Testis (tissue), 3 donors: ENCODE measurements around the gene GRIA3. TPM values are rescaled to one million over a fixed set of nuclear protein-coding genes. Genes with fewer than 3 reads are reported as not detected.

Experiments
- DNase-seq: peaks from one replicate; pipeline ENCODE4 v3.0.0-alpha.2; 2019
- H3K27ac ChIP-seq, 2 donors: fragments of 200-600 bp; sonication (generic); one replicate each; pipeline ENCODE4 v1.5.1; 2019
- H3K27me3 ChIP-seq: fragments of 200-600 bp; sonication (generic); one replicate; pipeline ENCODE4 v1.5.1; 2019
- H3K36me3 ChIP-seq: fragments of 200-600 bp; sonication (generic); one replicate; pipeline ENCODE4 v1.5.1; 2017; ENCODE audit warnings: low read depth; ENCODE audit errors: missing control alignments
- H3K4me1 ChIP-seq: fragments of 200-600 bp; sonication (generic); one replicate; pipeline ENCODE4 v1.5.1; 2019
- H3K4me3 ChIP-seq, 2 donors: fragments of 200-600 bp; sonication (generic); one replicate each; pipeline ENCODE4 v1.5.1; 2017 to 2019
- H3K9me3 ChIP-seq: fragments of 200-600 bp; sonication (generic); one replicate; pipeline ENCODE4 v1.5.1; 2017
- CTCF ChIP-seq, 3 experiments: fragments of 450-650 bp in 2 of 3; fragments of 200-600 bp in 1 of 3; sonication (generic) in 1 of 3; IDR thresholded peaks; one replicate each; pipeline ENCODE4 v1.5.1; 2016 to 2019; ENCODE audit warnings: antibody characterized with exemption in 3 of 3, mild to moderate bottlenecking in 2 of 3, moderate library complexity in 1 of 3
- POLR2A ChIP-seq: fragments of 450-650 bp; IDR thresholded peaks from one replicate; pipeline ENCODE4 v1.6.1; 2017; ENCODE audit warnings: antibody characterized with exemption, mild to moderate bottlenecking, moderate library complexity
- WGBS, 2 donors: methylation state at CpG; one replicate each; pipeline ENCODE4 v1.1.5; 2018; 5-methylcytosine and 5-hydroxymethylcytosine counted together
- intact Hi-C: fragments of 100-400 bp; cut with DNase I; formaldehyde crosslinking; loops from one replicate; pipeline ENCODE4 v1.15.1; 2023; ENCODE audit warnings: low total_unique reads
- polyA plus RNA-seq: library from polyadenylated mRNA; stranded (reverse); fragments of 350-450 nt; fragmentation: Illumina TruSeq; extraction: RNeasy Lipid Tissue Mini Kit (QIAGEN cat#74804); gene quantifications from one replicate; pipeline ENCODE4 v1.2.3, GENCODE V29; 2014; ENCODE audit warnings: low read depth, low replicate concordance; ENCODE audit not compliant: insufficient read depth
- total RNA-seq, 2 donors: library from RNA; depleted of rRNA; stranded (reverse); fragments of >200 nt; gene quantifications; one replicate each; pipeline ENCODE4 v1.2.3, GENCODE V29; 2016

The GRIA3 gene
- total and polyA plus RNA-seq, 3 donors from 2014 or later, result 1.2 to 2.4 (median 2.0) TPM

- H3K36me3 ChIP-seq, result no peaks in the 10 kb centered on the region
- no peak for DNase-seq
- no peak for TF ChIP-seq CTCF (IDR thresholded peaks at IDR 0.05)
- no peak for TF ChIP-seq POLR2A
- H3K27me3 ChIP-seq, result no peaks in the 10 kb centered on the region
- H3K4me1 ChIP-seq, result peaks cover 4% of the 10 kb centered on the region
- no peak overlapping the region for H3K4me3 ChIP-seq
- H3K27ac ChIP-seq, result no peak overlapping the region
- H3K9me3 ChIP-seq, result no peaks in the 10 kb centered on the region
- intact Hi-C loops, result no loop called here
These were observed 39.8 kb downstream of the GRIA3 start for GRCh38 chrX:123223859-123224258.

- Histone ChIP-seq H3K36me3 (no peaks in the 10 kb centered on the region), H3K27me3 (no peaks in the 10 kb centered on the region), H3K4me3 (no peak overlapping the region), H3K27ac (no peak overlapping the region), H3K9me3 (no peaks in the 10 kb centered on the region), H3K4me1 (no peaks in the 10 kb centered on the region)
- intact Hi-C loops, result no loop called here
- TF ChIP-seq CTCF (IDR thresholded peaks at IDR 0.05), result no peak
- TF ChIP-seq POLR2A, result no peak
- 58 to 59% methylated on average over 2 of the region's 2 CpGs for WGBS, 2 donors
- no peak for DNase-seq
These were observed 46.7 kb downstream of the GRIA3 start for GRCh38 chrX:123230798-123231197.

GRCh38 chrX:123236859-123237258, 52.8 kb downstream of the GRIA3 start:
- Histone ChIP-seq H3K4me1 (no peaks in the 10 kb centered on the region), H3K9me3 (no peaks in the 10 kb centered on the region), H3K27me3 (no peaks in the 10 kb centered on the region), H3K4me3 (no peak overlapping the region), H3K36me3 (no peaks in the 10 kb centered on the region), H3K27ac (no peak overlapping the region)
- TF ChIP-seq CTCF (IDR thresholded peaks at IDR 0.05), result no peak
- TF ChIP-seq POLR2A, result no peak
- no peak for DNase-seq
- intact Hi-C loops, result no loop called here

GRCh38 chrX:123237271-123237670, 53.2 kb downstream of the GRIA3 start:
- DNase-seq, result no peak
- 69 to 86% methylated on average over 3 of the region's 3 CpGs for WGBS, 2 donors
- no peaks in the 10 kb centered on the region for H3K27me3 ChIP-seq
- H3K4me1 ChIP-seq, result no peaks in the 10 kb centered on the region
- H3K27ac ChIP-seq, result no peak overlapping the region
- no peak overlapping the region for H3K4me3 ChIP-seq
- no peaks in the 10 kb centered on the region for H3K9me3 ChIP-seq
- H3K36me3 ChIP-seq, result no peaks in the 10 kb centered on the region
- TF ChIP-seq POLR2A, result no peak
- TF ChIP-seq CTCF (IDR thresholded peaks at IDR 0.05), result no peak
- intact Hi-C loops, result no loop called here

- Histone ChIP-seq H3K9me3 (no peaks in the 10 kb centered on the region), H3K4me3 (no peak overlapping the region), H3K4me1 (no peaks in the 10 kb centered on the region), H3K27me3 (no peaks in the 10 kb centered on the region), H3K27ac (no peak overlapping the region), H3K36me3 (no peaks in the 10 kb centered on the region)
- intact Hi-C loops, result no loop called here
- DNase-seq, result no peak
- 100% methylated on average over 1 of the region's 1 CpG for WGBS, 2 donors
- TF ChIP-seq CTCF (IDR thresholded peaks at IDR 0.05) (no peak), POLR2A (no peak)
These were observed 70.4 kb downstream of the GRIA3 start for GRCh38 chrX:123254457-123254856.
